Measurements from ENCODE around the gene CCDC167. TPM values are rescaled to one million over a fixed set of nuclear protein-coding genes. Genes with fewer than 3 reads are reported as not detected.
"Not testable (repeated sequence)": the region's sequence is repeated elsewhere in the genome, so short reads cannot be mapped to it uniquely, and the experiment has no call there.

The CCDC167 gene
- polyA plus RNA-seq, 3 donors: 18.8 to 39.3 (median 22.4) TPM

DNA sequence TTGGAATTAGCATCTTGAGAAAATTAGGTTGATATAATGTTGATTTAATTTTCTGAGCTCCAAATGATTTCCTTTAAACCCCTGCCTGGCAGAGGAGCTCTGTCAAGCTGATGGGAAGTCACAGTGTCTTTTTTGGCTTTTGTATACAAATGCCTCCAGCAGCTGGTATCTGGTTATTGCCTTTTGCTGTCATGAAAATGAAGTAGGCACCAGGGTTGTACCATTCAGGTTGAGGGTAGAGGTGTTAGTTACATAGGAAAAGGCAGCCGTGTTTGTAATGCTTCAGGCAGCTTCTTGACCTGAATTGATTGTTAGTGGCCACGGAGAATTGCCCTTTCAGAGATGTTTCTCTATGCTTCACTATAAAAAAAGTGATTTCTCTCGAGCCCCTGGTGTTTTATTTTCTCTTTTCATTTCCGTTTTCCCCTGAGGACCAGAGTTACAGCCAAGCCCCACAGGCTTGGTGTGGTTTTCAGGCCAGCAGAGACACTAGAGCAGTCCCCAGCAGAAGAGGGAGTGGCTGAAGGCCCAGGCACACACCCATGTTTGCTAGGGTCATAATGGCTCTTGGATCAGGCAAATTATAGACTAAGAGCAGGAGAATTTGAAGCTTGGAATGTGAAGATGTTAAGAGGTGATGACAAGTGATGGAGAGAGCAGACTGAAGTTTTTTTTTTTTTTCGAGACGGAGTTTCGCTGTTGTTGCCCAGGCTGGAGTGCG, 45.1 kb downstream of the CCDC167 start:
- H3K27ac ChIP-seq (ENCODE audit: low read depth, low read length): no peak overlapping the region
- 85 to 91% (median 86%) methylated on average over 8 of the region's 8 CpGs for WGBS, 3 donors

DNA sequence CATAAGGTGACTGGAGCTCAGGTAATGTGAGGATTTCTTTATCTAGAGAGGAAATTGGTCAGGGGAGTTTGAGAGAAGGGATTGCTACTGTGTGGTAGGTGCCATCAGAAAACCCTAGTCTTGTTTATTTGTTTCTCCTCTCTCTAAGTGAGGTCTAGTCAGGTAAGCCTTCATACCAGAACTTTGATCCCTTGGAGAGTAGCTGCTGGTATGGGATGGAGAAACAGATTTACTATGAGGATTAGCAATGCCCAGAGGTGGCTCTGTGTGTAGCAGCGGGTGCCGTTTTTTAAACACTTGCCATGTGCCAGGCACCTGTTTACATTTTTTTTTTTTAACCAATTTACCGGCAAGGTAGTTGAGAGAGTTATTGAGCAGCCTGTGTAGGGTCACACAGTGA, 47.2 kb downstream of the CCDC167 start:
- H3K27ac ChIP-seq (ENCODE audit: low read depth, low read length): no peak overlapping the region

DNA sequence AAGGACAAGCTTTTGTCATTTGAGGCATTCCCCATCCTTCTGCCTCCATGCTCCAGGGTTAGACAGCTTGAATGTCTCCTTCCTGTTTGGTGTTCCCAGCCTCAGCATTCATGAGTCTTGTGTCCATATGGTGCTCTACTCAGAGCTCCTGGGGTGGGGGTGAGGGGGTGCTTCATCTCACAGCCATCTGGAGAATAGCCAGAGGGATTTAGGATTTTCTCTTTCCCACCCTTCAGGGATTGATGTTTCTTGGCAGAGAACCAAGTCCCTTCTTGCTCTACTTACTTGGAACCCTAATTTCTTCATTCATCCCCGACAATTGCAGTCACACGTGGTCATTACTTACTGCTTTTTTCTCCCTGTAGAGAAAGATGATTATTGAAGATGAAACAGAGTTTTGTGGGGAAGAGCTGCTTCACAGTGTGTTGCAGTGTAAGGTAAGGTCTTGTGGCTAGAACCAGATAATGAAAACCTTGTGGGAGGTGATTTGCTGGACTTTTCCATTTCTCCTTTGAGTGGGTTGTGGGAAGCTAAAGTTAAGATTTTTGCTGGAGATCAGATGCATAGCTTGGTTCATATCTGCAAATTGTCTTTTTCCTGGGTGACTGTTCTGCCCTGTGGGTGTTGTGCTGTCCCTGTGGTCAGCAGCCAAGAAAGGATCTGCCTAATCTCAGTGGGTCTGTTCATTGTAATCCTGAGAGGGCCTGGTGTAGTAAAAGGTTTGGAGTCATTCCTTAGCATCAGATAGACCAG, 48.1 kb downstream of the CCDC167 start:
- 63 to 86% (median 73%) methylated on average over 2 of the region's 2 CpGs for WGBS, 3 donors
- H3K27ac ChIP-seq (ENCODE audit: low read depth, low read length): no peak overlapping the region

More for the DNA sequence above, 47.2 kb downstream of the CCDC167 start:
- 81 to 99% (median 83%) methylated on average over 3 of the region's 3 CpGs for WGBS, 3 donors

DNA sequence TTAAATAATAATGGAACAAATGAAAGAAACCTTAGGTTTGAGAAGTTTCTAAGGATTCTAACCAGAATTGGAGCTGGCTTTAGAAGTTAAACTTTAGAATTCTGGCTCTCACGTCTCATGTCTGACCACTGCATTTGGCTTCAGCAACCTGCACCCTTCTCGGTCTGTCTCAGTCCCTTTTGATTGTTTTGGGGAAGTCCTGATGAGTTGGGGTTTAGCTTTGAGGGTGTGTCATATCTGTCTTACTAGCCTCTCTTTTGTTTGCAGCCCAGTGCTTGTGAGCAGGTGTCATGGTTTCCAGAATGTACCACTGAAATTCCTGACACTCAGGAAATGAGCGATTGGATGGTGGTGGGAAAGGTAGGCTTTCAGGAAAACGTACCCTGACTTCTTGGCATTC, 49.7 kb downstream of the CCDC167 start:
- no peak overlapping the region for H3K27ac ChIP-seq (ENCODE audit: low read depth, low read length)
- 89 to 95% (median 89%) methylated on average over 4 of the region's 4 CpGs for WGBS, 3 donors

DNA sequence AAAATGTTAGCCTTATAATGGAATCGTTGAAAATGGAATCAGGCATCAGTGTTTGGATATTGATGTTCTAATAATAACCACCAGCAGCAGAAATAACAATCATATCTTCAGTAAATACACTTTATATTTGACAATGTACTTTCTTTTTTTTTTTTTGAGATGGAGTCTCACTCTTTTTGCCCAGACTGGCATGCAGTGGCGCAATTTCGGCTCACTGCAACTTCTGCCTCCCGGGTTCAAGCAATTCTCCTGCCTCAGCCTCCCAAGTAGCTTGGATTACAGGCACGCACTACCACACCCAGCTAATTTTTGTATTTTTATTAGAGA, 56.5 kb downstream of the CCDC167 start:
- H3K27ac ChIP-seq (ENCODE audit: low read depth, low read length): not testable (repeated sequence)
- 50 to 78% (median 68%) methylated on average over 5 of the region's 5 CpGs for WGBS, 3 donors

DNA sequence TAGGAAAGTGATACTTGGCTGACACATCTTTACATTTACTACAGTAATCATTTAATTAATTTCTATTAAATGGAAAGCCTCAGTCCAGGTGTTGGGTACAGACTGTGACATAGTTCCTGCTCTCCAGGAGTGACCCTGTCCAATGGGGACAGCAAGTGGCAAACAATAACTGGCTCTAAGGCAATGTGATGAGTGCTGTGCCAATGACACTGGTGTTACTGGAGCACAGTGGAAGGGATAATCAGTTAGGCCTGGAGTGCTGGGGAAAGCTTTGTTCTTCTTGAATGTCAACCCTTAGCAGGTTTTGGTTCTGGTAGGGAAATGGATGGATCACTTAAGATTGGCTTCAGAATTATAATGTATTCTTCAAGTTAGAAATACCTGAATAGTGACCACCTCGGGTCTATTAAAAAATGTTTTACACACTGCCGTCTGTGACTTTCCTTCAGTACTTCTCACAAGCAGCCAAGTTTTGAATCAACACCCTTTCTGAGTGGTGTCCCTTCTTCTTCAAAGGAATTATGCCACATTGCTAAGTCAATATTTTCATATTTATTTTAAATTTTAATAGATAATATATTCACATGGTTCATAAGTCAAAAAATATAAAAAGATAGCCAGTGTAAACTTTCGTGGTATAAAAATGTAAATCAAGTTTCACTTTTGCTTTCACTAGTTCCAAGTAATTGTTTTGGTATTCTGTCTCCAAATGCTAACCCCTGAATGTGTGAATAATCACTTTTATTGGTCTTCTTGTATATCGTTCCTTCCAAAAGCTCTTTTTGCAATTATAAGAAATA, 57.1 kb downstream of the CCDC167 start:
- WGBS, 3 donors: 5 to 28% (median 19%) methylated on average over 4 of the region's 4 CpGs

DNA sequence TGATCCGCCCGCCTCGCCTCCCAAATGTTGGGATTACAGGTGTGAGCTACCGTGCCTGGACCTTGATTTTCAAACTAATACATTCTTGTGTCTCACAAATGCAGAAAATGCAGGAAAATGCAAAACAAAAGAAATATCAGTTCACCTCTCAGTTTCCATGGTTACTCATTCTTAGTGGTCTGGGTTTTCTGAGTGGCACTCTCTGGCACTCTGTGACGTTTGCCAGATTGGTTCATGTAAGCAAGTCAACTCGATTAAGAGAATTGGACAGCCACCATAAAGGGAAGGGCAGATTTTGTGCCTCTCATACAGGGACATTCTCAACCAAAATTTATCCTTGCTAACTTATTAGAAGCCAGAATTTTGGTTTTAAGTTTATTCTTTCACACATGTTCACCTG, 58.0 kb downstream of the CCDC167 start:
- WGBS, 3 donors: 76 to 93% (median 92%) methylated on average over 6 of the region's 6 CpGs
- H3K27ac ChIP-seq (ENCODE audit: low read depth, low read length): no peak overlapping the region

More for the DNA sequence above, 57.1 kb downstream of the CCDC167 start:
- H3K27ac ChIP-seq (ENCODE audit: low read depth, low read length): no peak overlapping the region

DNA sequence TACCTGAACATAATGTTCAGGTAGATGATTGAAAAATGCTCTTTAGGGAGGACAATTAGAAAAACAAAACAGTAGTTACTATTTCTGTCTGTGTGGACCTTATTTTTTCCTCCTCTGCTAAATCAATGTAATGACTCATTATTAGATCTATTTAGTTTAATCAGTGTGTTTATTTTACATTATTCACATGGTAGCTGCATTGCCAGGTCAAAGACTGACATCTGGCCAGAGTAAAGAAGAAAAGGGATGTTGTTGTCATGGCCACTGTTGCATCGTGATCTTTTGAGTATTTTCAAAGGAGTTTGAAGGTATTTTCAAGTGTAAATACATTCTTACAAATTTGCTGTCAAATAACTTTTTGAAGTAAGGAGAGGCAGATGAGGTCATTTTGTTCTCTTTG, 60.8 kb downstream of the CCDC167 start:
- 17 to 79% (median 60%) methylated on average over 1 of the region's 1 CpG for WGBS, 3 donors
- H3K27ac ChIP-seq (ENCODE audit: low read depth, low read length): no peak overlapping the region

DNA sequence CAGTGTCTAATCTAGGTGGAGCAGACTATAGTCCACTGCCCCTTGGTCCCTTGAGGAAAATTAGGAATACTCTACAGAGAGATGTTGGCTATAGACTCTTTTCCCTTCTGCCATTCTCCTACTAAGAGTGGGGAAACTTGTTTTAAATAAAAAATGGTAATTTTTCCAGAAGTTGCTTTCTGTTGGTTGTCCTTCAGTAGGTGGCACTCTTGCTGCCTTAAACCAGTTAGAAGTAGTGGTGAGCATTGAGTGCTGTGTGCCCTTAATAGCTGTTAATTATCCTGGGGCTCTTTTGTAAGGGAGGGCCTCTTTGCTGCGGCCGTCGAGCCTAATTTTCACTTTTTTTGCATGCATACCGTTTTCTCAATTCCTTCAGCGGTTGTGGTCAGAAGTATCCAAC, 63.9 kb downstream of the CCDC167 start:
- WGBS, 3 donors: 80 to 91% (median 87%) methylated on average over 5 of the region's 5 CpGs
- no peak overlapping the region for H3K27ac ChIP-seq (ENCODE audit: low read depth, low read length)

DNA sequence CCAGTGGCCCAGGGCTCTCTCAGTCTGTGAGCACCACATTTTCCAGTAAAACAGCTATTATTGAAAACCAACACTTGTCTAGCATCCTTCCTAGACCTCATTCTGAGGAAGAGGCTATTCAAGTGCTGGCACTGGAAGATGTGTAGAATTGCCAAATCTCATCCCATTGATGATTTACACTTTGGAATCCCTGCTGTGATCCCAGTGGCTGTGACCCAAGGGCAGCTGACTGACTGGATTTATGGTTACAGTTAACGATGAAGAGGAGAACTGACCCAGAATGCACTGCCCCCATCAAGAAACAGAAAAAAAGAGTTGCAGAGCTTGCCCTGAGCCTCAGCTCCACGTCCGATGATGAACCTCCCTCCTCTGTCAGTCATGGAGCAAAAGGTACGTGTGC, 64.3 kb downstream of the CCDC167 start:
- WGBS, 3 donors: 65 to 77% (median 71%) methylated on average over 4 of the region's 4 CpGs
- no peak overlapping the region for H3K27ac ChIP-seq (ENCODE audit: low read depth, low read length)

DNA sequence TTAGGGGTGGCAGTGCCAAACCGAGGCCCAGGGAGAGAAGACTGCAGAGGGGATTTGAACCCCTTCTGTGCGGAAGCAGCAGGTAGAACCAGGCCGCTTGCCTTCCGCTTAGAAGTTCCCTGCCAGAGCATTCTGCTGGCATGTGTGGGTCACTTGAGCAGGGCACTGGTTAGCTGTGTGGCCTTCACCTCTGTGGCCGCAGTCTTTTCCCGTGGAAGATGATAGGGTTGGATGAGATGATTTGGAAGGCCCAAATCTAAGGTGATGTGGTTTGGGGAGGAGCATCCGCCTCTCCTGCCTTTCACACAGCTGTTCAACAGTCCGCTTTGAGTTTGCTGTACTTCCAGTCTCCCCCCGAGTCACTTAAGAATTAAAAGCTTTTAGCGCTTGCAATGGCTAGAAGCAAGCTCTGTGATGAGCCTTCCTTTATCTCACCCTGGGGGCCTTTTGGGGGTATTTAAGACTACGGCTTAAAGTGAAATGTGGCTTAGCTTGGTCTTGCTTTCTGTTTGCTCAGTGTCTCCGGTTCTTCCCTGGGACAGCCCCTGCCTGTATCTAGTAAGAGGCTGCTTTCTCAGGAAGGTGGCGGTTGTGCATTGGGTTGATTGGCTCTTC, 65.9 kb downstream of the CCDC167 start:
- 4 to 9% (median 8%) methylated on average over 13 of the region's 13 CpGs for WGBS, 3 donors

More for the DNA sequence above, 65.9 kb downstream of the CCDC167 start:
- peak overlapping the region; percentile 2 for H3K27ac ChIP-seq (ENCODE audit: low read depth, low read length)

Other genes starting within 250 kb of the CCDC167 start
- 1 to 10 TPM; 4.6 to 6.2 (median 4.8) TPM for gene TBC1D22B, start 242.1 kb downstream of the CCDC167 start, polyA plus RNA-seq
- 1 to 10 TPM in 1 of 3 donors, under 1 TPM in 2; 0.22 to 2.6 (median 0.90) TPM for gene TMEM217, start 241.7 kb downstream of the CCDC167 start, polyA plus RNA-seq
- 10 to 100 TPM in 1 of 3 donors, 1 to 10 TPM in 2; 5.4 to 12.9 (median 8.9) TPM for gene RNF8, start 145.9 kb downstream of the CCDC167 start, polyA plus RNA-seq
- gene CMTR1, start 66.7 kb downstream of the CCDC167 start, polyA plus RNA-seq: 10 to 100 TPM; 13.0 to 17.6 (median 13.8) TPM
- 1 to 10 TPM in 2 of 3 donors, under 1 TPM in 1; 0.44 to 3.8 (median 1.5) TPM for gene MDGA1, start 198.0 kb upstream of the CCDC167 start, polyA plus RNA-seq